Mucosa of stomach (tissue), 1 donor: ENCODE data around the gene PALS2.

Experiments
- H3K27me3 ChIP-seq: one replicate; pipeline ENCODE4 v1.7.0; 2013; ENCODE audit warnings: mild to moderate bottlenecking, low read length; ENCODE audit not compliant: control insufficient read depth, insufficient read depth
- H3K36me3 ChIP-seq: one replicate; pipeline ENCODE4 v1.7.0; 2013; ENCODE audit warnings: low read length; ENCODE audit not compliant: control insufficient read depth, insufficient read depth
- H3K4me1 ChIP-seq: one replicate; pipeline ENCODE4 v1.7.0; 2013; ENCODE audit warnings: mild to moderate bottlenecking, low read length; ENCODE audit not compliant: control insufficient read depth, insufficient read depth
- H3K4me3 ChIP-seq: one replicate; pipeline ENCODE4 v1.7.0; 2013; ENCODE audit warnings: low read length
- H3K9ac ChIP-seq: one replicate; pipeline ENCODE4 v1.7.0; 2013; ENCODE audit warnings: mild to moderate bottlenecking, low read length, moderate library complexity
- H3K9me3 ChIP-seq: one replicate; pipeline ENCODE4 v1.7.0; 2013; ENCODE audit warnings: mild to moderate bottlenecking, low read length, moderate library complexity; ENCODE audit not compliant: control insufficient read depth
- donor health status: Pancreatic carcinoma.

The PALS2 gene

DNA sequence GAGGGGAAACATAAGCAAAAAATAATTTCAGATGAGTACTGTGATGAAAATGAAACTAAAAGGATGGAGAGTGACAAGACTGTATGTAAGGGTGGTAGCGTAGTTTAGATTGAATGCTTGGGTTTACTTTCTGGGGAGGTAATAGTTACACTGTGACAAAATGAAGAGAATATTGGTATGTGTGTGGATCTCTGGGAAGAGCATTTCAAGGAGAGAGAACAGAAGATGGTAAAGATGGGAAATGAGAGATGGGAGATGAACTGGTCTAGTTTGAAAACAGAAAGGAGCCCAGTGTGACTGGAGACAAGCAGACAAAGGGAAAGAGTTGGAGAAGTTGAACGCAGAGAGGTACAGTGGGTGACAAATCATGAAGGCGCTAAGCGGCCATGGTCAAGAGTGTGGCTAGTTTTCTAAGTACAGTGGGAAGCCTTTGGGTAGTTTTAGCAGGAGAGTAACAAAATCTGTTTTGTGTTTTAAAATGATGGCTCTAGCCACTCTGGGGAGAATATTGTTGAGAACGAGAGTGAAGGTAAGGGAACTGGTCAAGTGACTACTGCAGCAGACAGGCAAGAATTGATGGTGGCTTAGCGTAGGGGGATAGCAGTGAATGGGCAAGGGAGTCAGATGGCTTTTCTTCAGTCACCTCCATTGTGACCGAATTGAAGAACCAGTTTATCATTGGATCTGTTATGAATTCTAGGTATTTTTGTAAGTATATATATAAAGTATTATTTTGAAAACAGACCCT is 22.6 kb downstream of the PALS2 start:
- Histone ChIP-seq H3K9ac (no peak overlapping the region), H3K36me3 (no peaks in the 10 kb centered on the region), H3K4me3 (no peak overlapping the region), H3K9me3 (no peaks in the 10 kb centered on the region), H3K4me1 (no peaks in the 10 kb centered on the region), H3K27me3 (no peaks in the 10 kb centered on the region)

- H3K36me3 ChIP-seq: no peaks in the 10 kb centered on the region
- no peak overlapping the region for H3K9ac ChIP-seq
- H3K4me3 ChIP-seq: no peak overlapping the region
- no peaks in the 10 kb centered on the region for H3K4me1 ChIP-seq
- no peaks in the 10 kb centered on the region for H3K9me3 ChIP-seq
- no peaks in the 10 kb centered on the region for H3K27me3 ChIP-seq
Measured at GRCh38 chr7:24597014-24597413, 23.8 kb downstream of the PALS2 start.

DNA sequence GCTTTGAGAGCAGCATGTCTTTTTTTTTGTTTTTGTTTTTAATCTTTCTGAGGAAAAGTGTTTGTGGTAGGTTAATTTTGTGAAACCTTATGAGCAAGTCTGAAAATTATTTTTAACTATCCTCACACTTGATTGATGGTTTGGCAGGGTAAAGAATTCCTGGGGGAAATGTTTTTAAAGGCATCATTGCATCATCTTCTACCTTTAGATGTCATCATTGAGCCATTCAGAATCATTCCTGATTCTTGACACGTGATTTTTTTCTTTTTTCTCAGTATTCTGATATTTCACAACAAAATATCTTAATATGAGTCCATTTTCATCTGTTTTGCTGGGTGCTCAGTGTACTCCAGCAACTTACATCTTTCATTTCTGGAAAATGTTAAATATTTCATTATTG is 28.3 kb downstream of the PALS2 start:
- H3K27me3 ChIP-seq: no peaks in the 10 kb centered on the region
- H3K4me1 ChIP-seq: no peaks in the 10 kb centered on the region
- no peak overlapping the region for H3K9ac ChIP-seq
- no peaks in the 10 kb centered on the region for H3K9me3 ChIP-seq
- H3K4me3 ChIP-seq: no peak overlapping the region
- no peaks in the 10 kb centered on the region for H3K36me3 ChIP-seq

DNA sequence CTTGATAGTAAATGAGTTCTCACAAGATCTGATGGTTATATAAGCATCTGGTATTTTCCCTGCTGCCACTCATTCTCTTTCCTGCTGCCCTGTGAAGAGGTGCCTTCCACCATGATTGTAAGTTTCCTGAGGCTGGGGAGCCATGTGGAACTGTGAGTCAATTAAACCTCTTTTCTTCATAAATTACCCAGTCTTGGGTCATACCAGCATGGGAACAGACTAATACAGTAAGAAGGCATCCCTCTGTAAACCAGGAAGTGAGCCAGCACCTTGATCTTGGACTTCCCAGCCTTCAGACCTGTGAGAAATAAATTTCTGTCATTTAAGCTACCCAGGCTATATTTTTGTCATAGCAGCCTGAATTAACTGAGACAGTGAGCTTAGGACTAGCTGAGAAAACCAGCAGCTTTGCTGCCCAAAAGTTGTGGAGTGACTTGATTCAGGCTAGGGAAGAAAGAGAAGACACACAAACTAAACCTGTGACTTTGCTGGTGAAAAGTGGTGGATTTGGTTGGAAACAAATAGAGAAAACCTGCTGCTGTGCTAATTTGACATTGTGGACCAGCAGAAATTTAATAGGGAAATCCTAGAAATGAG is 29.7 kb downstream of the PALS2 start:
- Histone ChIP-seq H3K4me1 (no peaks in the 10 kb centered on the region), H3K9me3 (no peaks in the 10 kb centered on the region), H3K36me3 (no peaks in the 10 kb centered on the region), H3K27me3 (no peaks in the 10 kb centered on the region), H3K9ac (no peak overlapping the region), H3K4me3 (no peak overlapping the region)

DNA sequence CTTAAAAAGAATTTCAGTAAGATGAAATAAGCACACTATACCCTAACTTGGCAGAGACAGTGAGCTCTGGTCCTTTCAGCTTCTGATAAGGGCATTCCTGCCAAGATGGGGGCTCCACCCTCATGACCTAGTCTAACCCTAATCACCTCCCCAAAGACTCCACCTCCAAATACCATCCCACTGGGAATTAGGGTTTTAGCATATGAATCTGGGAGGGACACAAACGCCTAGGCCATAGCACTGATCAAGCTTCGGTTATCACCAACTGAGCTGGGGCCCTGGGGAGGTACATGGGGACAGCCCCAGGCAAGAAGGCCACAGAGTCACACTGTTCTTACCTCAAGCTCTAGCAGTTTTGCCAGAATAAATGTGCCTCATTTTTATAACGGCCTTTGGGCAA is 31.4 kb downstream of the PALS2 start:
- no peak overlapping the region for H3K4me3 ChIP-seq
- no peaks in the 10 kb centered on the region for H3K36me3 ChIP-seq
- no peaks in the 10 kb centered on the region for H3K27me3 ChIP-seq
- H3K9ac ChIP-seq: no peak overlapping the region
- H3K9me3 ChIP-seq: no peaks in the 10 kb centered on the region
- H3K4me1 ChIP-seq: no peaks in the 10 kb centered on the region

GRCh38 chr7:24608504-24608903 is 35.3 kb downstream of the PALS2 start:
- Histone ChIP-seq H3K4me3 (no peak overlapping the region), H3K4me1 (no peaks in the 10 kb centered on the region)

DNA sequence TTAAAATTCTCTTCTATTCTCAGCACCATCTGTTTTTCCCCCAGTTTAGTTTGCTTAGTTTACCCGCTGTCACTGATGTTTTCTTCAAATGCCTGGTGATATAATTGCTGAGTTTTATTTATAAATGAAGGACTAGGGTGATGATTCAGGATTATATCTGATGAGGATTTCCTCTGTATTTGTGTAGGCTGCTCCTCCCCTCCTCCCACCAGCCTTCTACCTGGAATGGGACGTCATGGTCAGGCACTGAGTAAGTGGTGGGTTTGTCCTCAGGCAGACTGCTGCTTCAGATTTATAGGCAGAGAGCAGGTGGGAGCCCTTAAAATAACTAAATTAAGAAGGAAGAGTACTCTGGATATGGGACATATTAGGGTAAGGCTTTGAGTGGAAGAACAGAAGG is 35.8 kb downstream of the PALS2 start:
- Histone ChIP-seq H3K4me3 (no peak overlapping the region), H3K9ac (no peak overlapping the region), H3K9me3 (no peaks in the 10 kb centered on the region), H3K4me1 (no peaks in the 10 kb centered on the region), H3K36me3 (no peaks in the 10 kb centered on the region), H3K27me3 (no peaks in the 10 kb centered on the region)

More at GRCh38 chr7:24608504-24608903, 35.3 kb downstream of the PALS2 start:
- H3K9me3 ChIP-seq: no peaks in the 10 kb centered on the region
- H3K36me3 ChIP-seq: no peaks in the 10 kb centered on the region
- no peak overlapping the region for H3K9ac ChIP-seq
- H3K27me3 ChIP-seq: no peaks in the 10 kb centered on the region

DNA sequence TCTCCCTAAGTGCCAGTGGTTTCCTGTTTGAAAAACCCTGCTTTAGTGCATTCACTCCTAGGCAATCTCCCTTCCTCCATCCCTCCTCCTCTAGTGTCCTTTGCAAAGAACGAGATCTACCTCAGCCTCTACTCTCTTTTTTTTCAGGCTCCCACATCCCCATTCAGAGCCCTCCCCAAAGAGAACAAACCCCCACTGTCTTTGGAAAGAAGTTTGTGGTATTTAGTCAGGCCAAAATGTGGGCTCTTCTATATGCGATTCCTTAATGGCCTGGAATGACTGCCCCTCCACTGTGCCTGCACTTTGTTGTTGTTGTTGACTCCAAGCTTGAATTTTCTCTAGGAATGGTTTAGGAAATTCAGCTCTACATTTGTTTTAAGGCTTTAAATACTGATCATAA is 36.3 kb downstream of the PALS2 start:
- H3K4me3 ChIP-seq: no peak overlapping the region
- H3K27me3 ChIP-seq: no peaks in the 10 kb centered on the region
- no peak overlapping the region for H3K9ac ChIP-seq
- H3K36me3 ChIP-seq: no peaks in the 10 kb centered on the region
- H3K4me1 ChIP-seq: no peaks in the 10 kb centered on the region
- no peaks in the 10 kb centered on the region for H3K9me3 ChIP-seq

DNA sequence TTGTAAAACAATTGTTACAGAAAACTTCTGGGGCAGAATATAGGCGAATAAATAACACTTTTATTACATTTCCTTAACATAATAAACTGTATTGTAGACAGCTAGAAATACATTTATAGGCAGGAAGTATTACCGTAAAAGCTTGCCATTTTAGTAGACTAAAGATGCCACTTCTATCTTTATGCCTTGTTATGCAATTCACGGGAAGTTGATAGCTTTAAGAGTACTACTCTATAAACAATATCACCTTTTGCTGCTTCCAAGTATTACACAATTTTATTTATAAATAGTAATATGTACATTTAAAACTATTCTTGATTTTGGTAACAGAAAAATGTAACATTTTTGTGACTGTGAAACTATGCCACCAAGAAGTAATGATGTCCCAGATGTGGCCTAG is 37.9 kb downstream of the PALS2 start:
- no peaks in the 10 kb centered on the region for H3K9me3 ChIP-seq
- no peaks in the 10 kb centered on the region for H3K27me3 ChIP-seq
- H3K36me3 ChIP-seq: no peaks in the 10 kb centered on the region
- no peak overlapping the region for H3K9ac ChIP-seq
- no peaks in the 10 kb centered on the region for H3K4me1 ChIP-seq
- no peak overlapping the region for H3K4me3 ChIP-seq

- no peaks in the 10 kb centered on the region for H3K36me3 ChIP-seq
- H3K27me3 ChIP-seq: no peaks in the 10 kb centered on the region
- no peak overlapping the region for H3K4me3 ChIP-seq
- no peak overlapping the region for H3K9ac ChIP-seq
- no peaks in the 10 kb centered on the region for H3K9me3 ChIP-seq
- no peaks in the 10 kb centered on the region for H3K4me1 ChIP-seq
Measured at GRCh38 chr7:24617957-24618616, 44.8 kb downstream of the PALS2 start.

- H3K36me3 ChIP-seq: no peaks in the 10 kb centered on the region
- no peaks in the 10 kb centered on the region for H3K9me3 ChIP-seq
- no peaks in the 10 kb centered on the region for H3K27me3 ChIP-seq
- no peak overlapping the region for H3K4me3 ChIP-seq
- H3K9ac ChIP-seq: no peak overlapping the region
- H3K4me1 ChIP-seq: no peaks in the 10 kb centered on the region
Measured at GRCh38 chr7:24619978-24620377, 46.7 kb downstream of the PALS2 start.

- no peaks in the 10 kb centered on the region for H3K27me3 ChIP-seq
- H3K4me3 ChIP-seq: no peak overlapping the region
- H3K9ac ChIP-seq: no peak overlapping the region
- H3K9me3 ChIP-seq: no peaks in the 10 kb centered on the region
- no peaks in the 10 kb centered on the region for H3K36me3 ChIP-seq
- no peaks in the 10 kb centered on the region for H3K4me1 ChIP-seq
Measured at GRCh38 chr7:24622646-24623182, 49.5 kb downstream of the PALS2 start.
